Measurements from ENCODE around the gene MYZAP.

MYZAP gene
- total RNA-seq: 0 to 0.18 (median 0) reads per million in 4 experiments

GRCh38 chr15:57591822-57592367, at the start of gene MYZAP:
Gene MYZAP (plus strand): TSS chr15:57591904. CDS start chr15:57592035, 131 bp downstream.
- no peak for DNase-seq

- DNase-seq: no peak
Measured at GRCh38 chr15:57542505-57542817, 49.2 kb upstream of the MYZAP start.

- DNase-seq: no peak
Measured at GRCh38 chr15:57544848-57545480, 46.7 kb upstream of the MYZAP start.

- DNase-seq: no peak
Measured at GRCh38 chr15:57545995-57546394, 45.7 kb upstream of the MYZAP start.

GRCh38 chr15:57547243-57547755, 44.4 kb upstream of the MYZAP start:
- no peak for DNase-seq

DNA sequence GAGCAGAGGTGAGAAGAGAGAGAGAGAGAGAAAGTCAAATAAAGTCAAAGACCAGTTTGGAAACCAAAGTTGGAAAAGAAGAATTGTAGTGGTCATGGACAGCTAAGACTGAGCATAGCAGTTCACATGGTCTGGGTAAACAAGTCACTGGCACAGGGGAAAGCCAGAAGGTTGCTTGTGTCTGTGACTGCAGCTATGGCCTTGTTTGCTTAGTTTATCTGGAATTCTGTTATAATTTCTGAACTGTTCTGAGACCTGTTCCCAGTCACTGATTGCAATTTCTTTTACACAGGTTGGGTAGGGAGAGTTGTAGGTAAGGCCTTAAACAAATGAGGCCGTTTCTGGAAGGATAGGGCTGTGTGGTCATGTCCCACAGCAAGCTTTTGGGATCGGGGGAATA, 43.4 kb upstream of the MYZAP start:
- DNase-seq: no peak

- DNase-seq: no peak
Measured at GRCh38 chr15:57548835-57549234, 42.9 kb upstream of the MYZAP start.

GRCh38 chr15:57549935-57550334, 41.8 kb upstream of the MYZAP start:
- DNase-seq: no peak

- DNase-seq: no peak
Measured at GRCh38 chr15:57550640-57551039, 41.1 kb upstream of the MYZAP start.

DNA sequence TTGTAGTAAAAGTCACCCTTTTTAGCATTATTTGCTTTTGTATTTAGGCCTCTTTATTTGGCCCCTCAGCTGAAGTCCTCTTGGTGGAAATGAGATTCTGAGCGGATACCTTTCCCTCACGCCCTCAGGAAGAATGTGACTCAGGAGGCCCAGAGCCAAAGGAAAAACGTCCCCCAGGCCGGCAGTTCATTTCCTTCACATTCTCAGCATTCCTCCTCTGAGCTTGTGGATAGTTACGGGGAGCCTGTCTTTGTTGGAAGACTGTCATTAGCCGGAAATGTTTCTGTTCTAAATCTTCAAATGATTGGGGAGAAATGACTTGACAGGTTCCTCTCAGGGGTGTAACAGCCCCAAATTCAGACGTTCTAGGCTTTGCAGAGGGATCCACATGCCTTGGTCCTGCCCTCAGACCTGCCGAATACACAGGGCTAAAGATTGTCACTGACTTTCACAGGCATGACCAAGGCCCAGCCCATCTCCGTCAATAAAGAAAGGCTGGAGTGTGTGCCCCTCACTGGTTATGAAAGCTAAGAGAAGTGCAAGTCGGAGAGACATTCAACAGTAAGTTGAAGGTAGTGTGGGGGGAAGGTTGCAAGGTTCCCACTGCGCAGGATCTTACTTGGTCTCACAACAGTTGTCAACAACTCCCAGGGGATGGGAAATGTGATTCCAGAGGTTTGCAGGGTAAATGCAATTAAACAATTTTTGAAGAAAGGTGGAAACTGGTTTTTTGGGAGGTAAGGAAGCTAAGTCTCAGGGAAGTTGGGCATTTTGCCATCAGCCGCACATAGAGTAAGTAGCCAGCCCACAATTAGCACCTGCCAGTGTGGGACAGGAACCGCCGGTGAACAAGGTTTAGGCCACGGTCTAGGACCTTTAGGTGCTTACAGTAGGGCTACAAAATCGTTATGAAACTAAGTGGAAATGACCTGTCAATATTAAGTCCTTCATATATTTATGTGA, 39.7 kb upstream of the MYZAP start:
- no peak for DNase-seq

- DNase-seq: no peak
Measured at GRCh38 chr15:57552678-57553334, 38.9 kb upstream of the MYZAP start.

DNA sequence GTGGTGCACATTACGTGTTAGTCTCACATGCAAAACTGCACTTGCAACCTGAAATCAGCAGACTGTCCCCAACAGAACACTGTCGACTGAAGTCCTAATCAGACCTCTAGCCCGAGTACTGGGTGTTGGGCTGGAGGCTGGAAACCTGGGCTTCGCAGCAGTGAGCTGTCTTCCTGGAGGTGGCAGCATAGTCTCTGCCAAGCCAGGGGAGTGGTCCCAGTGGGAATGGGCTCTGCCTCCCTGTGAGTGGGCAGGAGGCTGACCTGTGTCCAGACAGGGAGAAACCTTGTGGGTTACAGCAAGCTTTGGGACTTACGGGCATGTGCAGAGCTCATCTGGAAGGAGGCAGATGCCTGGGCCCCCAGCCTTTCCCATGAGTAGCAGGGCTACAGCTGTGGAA, 38.2 kb upstream of the MYZAP start:
- no peak for DNase-seq

DNA sequence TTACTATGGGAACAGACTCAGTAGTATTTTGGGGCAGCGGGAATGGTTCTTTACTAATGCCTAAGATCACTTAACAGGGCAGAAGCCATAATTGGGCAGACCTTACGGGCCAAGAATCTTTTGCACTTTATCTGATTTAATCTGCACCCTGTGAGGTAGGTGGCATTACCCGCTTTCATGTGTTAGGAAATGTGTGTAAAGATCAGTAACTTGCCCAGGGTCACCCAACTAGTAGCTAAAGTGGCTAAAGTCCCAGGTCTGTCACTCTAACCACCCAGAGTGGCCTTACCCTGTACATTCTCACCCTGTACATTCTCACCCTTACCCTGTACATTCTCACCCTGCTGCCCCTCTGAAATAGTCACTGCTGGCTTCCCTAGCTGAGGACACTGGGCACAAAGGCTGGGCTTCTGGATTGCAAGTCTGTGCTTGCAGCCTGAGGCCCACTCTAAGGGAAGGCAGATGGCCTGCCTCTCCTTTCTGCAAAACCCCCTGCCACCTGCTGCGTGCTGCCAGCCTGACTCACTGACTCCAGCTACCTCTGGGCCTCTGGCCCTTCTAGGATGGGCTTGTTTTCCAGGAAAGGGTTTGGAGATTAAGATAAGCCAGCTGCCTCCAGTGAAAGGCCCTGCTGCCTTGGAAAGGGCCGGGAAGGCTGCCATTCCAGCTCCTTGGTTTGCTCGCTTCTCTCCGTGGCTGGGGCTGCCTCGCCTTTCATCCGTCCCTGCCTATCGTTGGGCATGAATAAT, 37.5 kb upstream of the MYZAP start:
- DNase-seq: no peak

DNA sequence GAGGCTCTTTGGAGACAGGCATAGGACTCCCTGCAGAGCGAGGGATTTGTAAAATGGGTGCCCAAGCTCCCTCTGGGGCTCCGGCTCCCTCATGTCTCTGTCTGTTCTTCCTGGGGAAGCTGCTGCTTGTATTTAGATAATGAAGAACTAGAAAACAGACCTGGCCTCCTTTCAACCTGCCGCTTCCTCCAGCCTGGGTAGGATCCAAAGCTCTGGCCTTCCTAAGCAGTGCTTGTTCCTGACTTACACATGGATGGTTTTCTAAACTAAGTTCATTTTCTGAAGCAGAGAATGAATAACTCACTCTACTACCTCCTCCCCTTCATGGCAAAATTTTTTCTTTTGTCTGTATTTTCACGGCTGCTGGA, 36.9 kb upstream of the MYZAP start:
- DNase-seq: no peak

- no peak for DNase-seq
Measured at GRCh38 chr15:57555270-57555669, 36.4 kb upstream of the MYZAP start.

GRCh38 chr15:57556040-57556439, 35.7 kb upstream of the MYZAP start:
- DNase-seq: no peak

DNA sequence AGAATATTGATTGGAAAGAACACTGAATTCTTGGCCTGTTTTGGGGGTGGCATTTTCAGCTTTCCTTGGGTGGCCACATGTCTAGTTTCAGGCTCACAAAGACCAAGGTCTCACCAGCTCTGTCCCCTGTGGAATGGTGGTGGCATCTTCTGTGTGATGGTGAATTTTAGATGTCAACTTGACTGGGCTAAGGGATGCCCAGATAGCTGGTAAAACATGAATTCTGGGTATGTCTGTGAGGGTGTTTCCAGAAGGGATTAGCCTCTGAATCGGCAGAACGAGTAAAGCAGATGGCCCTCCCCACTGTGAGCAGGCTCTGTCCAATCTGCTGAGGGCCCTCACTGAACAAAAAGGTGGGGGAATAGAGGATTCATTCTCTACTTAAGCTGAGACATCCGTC, 34.4 kb upstream of the MYZAP start:
- DNase-seq: no peak

GRCh38 chr15:57557810-57558209, 33.9 kb upstream of the MYZAP start:
- DNase-seq: no peak

GRCh38 chr15:57559875-57560274, 31.8 kb upstream of the MYZAP start:
- peak; percentile 30 for DNase-seq

DNA sequence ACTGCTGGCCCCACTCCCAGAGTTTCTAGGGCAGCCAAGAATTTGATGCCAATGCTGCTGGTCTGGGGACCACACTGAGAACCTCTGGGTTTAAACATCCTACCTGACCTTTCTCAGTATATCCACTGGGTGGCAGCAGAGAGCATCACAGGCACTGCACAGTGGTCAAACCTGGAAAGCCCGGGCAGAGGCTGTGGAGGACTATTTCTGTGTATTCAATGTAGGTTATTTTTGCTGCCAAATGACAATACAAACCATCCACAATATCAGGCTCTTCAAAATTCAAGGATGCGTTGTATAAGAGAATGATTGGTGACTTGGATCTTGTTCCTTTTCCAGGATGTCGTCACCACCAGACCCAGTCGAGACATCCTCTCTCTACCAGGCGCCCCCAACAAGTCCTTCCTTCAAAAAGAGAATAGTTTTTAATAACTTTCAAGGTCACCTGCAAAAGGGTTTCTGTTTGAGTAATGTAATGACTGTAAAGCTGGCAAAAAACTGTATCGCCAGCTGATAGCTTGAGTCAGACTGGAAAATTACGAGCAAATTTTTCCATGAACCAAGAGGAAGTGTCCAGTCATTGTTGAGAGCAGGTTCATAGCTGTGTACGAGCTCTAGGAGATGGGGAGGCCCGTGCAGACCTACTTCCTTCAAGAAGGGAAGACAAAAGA, 30.5 kb upstream of the MYZAP start:
- DNase-seq: peak; percentile 15

DNA sequence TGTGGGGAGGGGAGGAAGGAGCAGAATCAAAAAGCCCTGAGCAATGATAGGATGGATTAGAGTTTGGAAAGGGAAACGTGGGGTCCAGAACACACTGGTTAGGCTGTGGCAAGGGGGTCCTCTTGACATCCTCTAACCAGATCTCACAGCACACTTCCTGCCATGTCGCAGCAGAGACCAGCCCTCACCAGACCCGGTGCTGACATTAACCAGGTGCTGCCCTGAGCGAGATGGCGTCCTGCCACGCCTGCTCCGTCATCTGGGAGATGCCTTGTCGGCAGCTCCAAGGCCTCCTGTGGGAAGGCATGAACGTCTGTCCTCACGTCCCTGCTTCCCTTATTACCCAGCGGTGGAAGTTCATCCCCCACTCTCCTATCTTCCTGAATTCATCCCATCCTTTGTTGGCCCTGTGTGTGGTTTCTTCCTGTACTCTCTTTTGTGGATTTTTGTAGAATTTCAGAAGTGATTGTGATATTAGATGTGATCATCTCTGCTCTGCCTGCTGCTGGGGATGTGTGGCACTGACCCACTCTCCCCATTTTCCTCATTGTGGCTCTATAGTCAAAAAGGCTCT, 29.4 kb upstream of the MYZAP start:
- DNase-seq: no peak

GRCh38 chr15:57563416-57563815, 28.3 kb upstream of the MYZAP start:
- DNase-seq: no peak
